Measurements from ENCODE around the gene LACTBL1. TPM values are rescaled to one million over a fixed set of nuclear protein-coding genes. Genes with fewer than 3 reads are reported as not detected.

Gene LACTBL1
- total and polyA plus RNA-seq, 2 of the 4 experiments (the other 2 are of a cell fraction): not detected

GRCh38 chr1:22966309-22966708 is 6.4 kb downstream of the LACTBL1 start:
- in situ Hi-C loops (cut with MboI; ENCODE audit: low sequenced_read_pairs): no loop called here
- intact Hi-C loops (cut with micrococcal nuclease): loop anchor here (10.0 kb wide), 1 partner anchor 302 kb away; no protein-coding TSS in a partner anchor

More at GRCh38 chr1:22966309-22966708, 6.4 kb downstream of the LACTBL1 start:
- Histone ChIP-seq H2AK9ac (replicated peaks; ENCODE audit: low read depth, low read length, poor library complexity) (no peak overlapping the region), H3K56ac (ENCODE audit: extremely low read depth, insufficient read depth, low read length) (no peak overlapping the region), H3K36me3 (ENCODE audit: control insufficient read depth, insufficient read depth, low read length) (no peaks in the 10 kb centered on the region), H3K79me1 (ENCODE audit: low read depth in 1 of 2, low read length in 2 of 2) (no peaks in the 10 kb centered on the region), H3K9me1 (ENCODE audit: insufficient read depth, low read length) (no peaks in the 10 kb centered on the region), H3K9ac (ENCODE audit: low read depth, low read length) (no peak overlapping the region), H3K4me1 (ENCODE audit: control insufficient read depth, insufficient read depth, low read length) (peaks cover 2% of the 10 kb centered on the region; the same call in 1 of the 2 replicates), H3K14ac (replicated peaks; ENCODE audit: low read depth, low read length) (no peak overlapping the region), H2AFZ (replicated peaks; ENCODE audit: low read length, poor library complexity) (no peak overlapping the region), H4K8ac (ENCODE audit: low read depth in 2 of 2, low read length in 2 of 2) (no peak overlapping the region), H4K91ac (ENCODE audit: insufficient read depth, low read depth, low read length) (no peak overlapping the region), H2BK120ac (ENCODE audit: low read depth, low read length) (no peak overlapping the region), H2AK5ac (ENCODE audit: low read depth, low read length) (no peak overlapping the region), H3K4me3 (ENCODE audit: insufficient read depth, low read depth, low read length) (no peak overlapping the region), H2BK15ac (ENCODE audit: low read depth, low read length) (no peak overlapping the region), H3K18ac (ENCODE audit: low read depth, low read length) (no peak overlapping the region), H3K9me3 (ENCODE audit: control insufficient read depth, insufficient read depth, low read length) (peaks cover 8% of the 10 kb centered on the region), H3K4me2 (ENCODE audit: low read depth, low read length) (no peak overlapping the region), H2BK20ac (ENCODE audit: low read depth, low read length) (no peak overlapping the region), H4K20me1 (ENCODE audit: insufficient read depth, low read length) (0 out of 2 replicates have a peak, but pooled peaks cover 3% of the 10 kb centered on the region), H3K4ac (ENCODE audit: low read depth, low read length) (no peak overlapping the region), H3K27me3 (ENCODE audit: control insufficient read depth, insufficient read depth, low read length) (peaks cover 42% of the 10 kb centered on the region), H4K5ac (ENCODE audit: low read depth, low read length) (no peak overlapping the region), H3K27ac (ENCODE audit: insufficient read depth, low read length) (no peak overlapping the region), H2BK5ac (ENCODE audit: low read depth, low read length, poor library complexity, severe bottlenecking) (no peak overlapping the region), H3K23ac (ENCODE audit: low read depth, low read length) (no peak overlapping the region)
- WGBS, 2 experiments (ENCODE audit: extremely low coverage in 2 of 2, insufficient read length in 1 of 2): no CpG with 5 or more reads among the region's 5 CpGs
- dilution Hi-C loops (cut with HindIII; ENCODE audit: low sequenced_read_pairs, unreplicated experiment): no loop called here
- BruUV-seq (replicated peaks): no TSS peak
- DNase-seq (no peak), ATAC-seq (ENCODE audit: low read depth) (no peak)
- ChIA-PET POLR2A (ENCODE audit: unreplicated experiment) (no interaction called here), CTCF (no interaction called here)
- TF ChIP-seq NFE2L2 (IDR thresholded peaks at IDR 0.05; ENCODE audit: low read depth, low read length): no peak
- TF ChIP-seq CHD1 (IDR thresholded peaks at IDR 0.05; ENCODE audit: low read depth, low read length): no peak
- no peak for TF ChIP-seq FOS (IDR thresholded peaks at IDR 0.05; ENCODE audit: low read depth, low read length)
- no peak for TF ChIP-seq BHLHE40 (IDR thresholded peaks at IDR 0.05; ENCODE audit: low read depth, low read length)
- TF ChIP-seq RFX5 (IDR thresholded peaks at IDR 0.05; ENCODE audit: low read depth, low read length): no peak
- TF ChIP-seq SMC3 (IDR thresholded peaks at IDR 0.05; ENCODE audit: low read depth, low read length): no peak
- TF ChIP-seq MAFK (IDR thresholded peaks at IDR 0.05; ENCODE audit: low read depth, low read length): no peak
- TF ChIP-seq POLR2A (IDR thresholded peaks at IDR 0.05; ENCODE audit: low read depth, low read length): no peak
- no peak for TF ChIP-seq USF2 (IDR thresholded peaks at IDR 0.05; ENCODE audit: low read depth, low read length)
- TF ChIP-seq ELK1 (IDR thresholded peaks at IDR 0.05; ENCODE audit: borderline replicate concordance, low read depth, low read length): no peak
